HG03103 (cell line): ENCODE data around the gene PYY.
"Not testable (repeated sequence)": the region's sequence is repeated elsewhere in the genome, so short reads cannot be mapped to it uniquely, and the experiment has no call there.

Experiments
- ATAC-seq: cut with Tn5 transposase; IDR thresholded peaks from one replicate; pipeline ENCODE4 v1.9.1; 2021; ENCODE audit warnings: low read depth; ENCODE audit not compliant: unreplicated experiment

PYY gene

DNA sequence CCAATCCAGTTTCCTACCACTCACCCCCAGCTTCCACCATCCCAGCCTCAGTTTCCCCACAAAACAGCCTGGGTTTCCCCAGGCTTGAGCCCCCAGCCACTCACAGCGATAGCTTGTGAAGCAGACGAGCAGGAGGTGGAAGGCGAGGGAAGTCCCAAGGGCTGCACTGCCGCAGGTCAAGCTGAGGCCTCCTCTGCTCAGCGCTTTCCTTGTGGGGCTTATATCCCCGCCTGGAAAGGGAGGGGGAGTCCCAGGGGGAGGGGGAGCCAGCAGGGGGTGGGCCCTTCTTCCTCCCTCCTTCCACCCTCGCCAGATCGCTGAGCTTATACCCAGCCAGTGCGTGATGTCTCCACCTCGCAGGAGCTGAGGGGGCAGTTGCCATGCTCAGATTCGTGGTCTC lies at the start of gene PYY:
TSS of gene PYY (minus strand) at position 195 of the 400 bp plus-strand sequence. CDS start 457 bp downstream, outside the sequence.
- ATAC-seq = no peak

DNA sequence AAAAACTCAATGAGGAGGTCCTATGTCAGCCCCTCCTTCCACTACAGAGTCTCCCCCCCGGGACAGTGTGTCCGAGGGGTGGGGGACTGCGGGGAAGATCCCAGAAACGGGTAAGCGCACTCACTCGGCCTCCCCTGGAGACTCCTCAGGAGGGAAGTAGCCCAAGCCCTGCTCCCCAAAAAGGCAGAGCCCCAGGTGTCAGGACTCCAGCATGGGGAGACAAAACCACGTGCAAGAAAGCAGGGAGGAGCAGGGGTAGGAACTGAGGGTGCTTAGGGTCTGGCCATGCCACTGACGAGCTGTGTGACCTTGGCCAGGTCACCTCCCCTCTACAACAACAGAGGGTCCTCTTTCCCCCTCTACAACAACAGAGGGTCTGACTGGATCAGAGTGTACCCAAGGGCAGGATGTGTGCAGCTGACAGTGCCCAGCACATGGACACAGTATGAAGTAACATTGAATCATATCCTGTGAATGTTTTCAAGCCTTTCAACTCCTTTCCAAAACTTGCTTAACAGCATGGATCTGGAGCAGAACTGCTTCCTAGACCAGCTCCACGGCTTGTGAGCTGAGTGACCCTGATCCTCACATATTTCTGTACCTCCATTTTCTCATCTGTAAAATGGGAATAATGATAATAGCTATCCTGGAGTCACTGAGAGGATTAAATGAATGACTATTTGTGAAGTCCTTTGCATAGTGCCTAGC lies 48.6 kb upstream of the PYY start:
- no peak for ATAC-seq

DNA sequence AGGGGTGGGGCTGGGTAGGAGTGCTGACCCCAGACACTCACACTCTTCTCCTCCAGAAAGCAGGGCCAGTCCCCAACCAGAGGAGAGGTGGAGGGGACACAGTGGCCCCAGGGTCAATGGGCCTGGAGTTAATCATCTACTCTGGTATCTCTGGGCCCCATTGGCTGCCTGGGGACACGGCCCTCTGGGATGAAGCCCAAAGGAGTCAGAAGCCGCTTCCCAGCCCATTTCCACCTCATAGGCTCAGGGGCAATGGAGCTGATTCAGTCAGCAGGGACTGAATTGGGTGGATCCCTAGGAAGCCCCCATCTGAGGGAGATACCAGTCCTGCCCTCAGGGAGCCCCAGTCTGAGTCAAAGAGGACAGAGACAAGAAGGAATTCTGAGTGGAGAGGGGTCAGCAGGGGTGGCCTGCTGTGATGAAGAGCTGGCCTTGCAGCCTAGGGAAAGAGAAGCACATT lies 47.8 kb upstream of the PYY start:
- ATAC-seq = no peak

DNA sequence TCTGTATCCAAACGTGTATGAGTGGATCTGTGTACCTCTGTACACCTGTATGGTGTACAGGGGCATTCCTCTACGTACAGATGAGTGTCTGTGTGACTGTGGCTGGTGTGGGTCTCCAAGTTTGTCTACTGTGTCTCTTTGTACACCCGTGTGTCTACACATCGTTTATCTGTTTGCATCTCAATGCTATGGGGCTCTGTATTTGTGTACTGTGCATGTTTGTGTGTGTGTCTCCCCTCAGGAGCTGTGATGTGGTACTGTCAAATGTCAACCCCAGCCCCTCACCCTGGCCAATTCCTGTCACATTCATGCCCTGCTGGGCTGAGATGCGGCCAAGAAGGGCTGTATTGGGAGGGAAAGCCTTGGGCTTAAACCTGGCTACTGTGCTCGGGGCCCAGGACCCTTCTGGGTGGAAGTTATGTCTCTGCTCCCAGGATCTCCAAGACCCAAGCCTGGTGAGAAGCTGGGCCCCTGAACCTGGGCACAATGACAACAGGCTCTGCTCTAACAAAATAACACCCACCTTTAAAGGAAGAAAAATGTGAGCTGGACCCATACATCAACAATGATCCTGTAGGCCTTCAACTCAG lies 47.2 kb upstream of the PYY start:
- no peak for ATAC-seq

DNA sequence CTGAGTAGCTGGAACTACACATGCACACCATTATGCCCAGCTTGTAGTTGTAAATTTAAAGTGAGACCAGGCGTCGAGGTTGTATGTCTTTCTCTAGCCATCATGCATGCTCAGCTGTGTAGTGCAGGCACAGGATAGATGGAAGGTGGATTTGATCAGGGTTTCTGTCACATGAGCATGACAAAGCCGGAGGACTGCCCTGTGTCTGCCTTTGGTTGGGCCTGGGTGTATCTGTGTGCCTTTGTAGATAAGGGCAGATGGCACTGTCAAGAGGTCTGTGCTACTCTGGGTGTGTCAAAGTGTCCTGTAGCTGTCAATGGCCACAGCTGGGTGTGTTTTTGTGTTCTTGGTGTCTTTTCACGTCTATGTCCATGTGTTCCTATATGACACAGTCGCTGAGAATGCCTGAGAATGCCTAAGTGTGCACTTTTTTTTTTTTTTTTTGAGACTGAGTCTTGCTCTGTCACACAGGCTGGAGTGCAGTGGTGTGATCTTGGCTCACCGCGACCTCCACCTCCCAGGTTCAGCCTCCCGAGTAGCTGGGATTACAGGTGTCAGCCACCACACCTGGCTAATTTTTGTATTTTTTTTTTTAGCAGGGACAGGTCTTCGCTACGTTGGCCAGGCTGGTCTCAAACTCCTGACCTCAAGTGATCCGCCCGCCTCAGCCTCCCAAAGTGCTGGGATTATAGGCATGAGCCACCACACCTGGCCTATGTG lies 46.6 kb upstream of the PYY start:
- no peak for ATAC-seq

DNA sequence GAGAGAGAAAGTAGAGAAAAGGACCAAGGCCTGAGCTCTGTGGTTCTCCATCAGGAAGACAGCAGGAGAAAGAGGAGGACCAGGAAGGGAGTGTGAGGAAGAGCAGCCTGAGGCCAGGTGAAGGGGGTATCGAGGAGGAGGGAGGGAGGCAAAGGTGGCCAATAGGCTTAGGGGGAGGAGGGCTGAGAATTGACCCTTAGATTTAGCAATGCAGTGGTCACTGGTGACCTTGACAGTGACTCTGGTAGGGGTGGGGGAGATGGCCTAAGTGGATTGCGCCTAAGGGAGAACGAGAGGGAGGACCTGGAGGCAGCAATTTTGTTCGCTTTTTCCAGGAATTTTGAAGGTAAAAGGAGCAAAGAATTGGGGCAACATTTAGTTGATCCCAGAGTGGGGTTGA lies 45.3 kb upstream of the PYY start:
- no peak for ATAC-seq

DNA sequence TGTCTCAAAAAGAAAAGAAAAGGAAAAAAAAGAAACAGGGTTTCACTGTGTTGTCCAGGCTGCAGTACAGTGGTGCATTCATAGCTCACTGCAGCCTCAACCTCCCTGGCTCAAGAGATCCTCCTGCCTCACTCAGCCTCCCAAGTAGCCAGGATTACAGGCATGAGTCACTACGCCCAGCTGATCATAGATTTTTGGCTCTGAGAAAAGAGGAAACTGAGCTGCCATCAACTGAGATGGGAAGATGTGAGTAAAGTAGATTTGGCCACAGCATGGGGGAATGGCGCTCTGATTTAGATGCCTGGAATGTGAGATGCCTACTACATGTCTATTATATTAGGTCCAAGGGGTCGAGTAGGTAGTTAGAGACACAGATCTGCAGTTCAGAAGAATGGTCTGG lies 44.8 kb upstream of the PYY start:
- no peak for ATAC-seq

DNA sequence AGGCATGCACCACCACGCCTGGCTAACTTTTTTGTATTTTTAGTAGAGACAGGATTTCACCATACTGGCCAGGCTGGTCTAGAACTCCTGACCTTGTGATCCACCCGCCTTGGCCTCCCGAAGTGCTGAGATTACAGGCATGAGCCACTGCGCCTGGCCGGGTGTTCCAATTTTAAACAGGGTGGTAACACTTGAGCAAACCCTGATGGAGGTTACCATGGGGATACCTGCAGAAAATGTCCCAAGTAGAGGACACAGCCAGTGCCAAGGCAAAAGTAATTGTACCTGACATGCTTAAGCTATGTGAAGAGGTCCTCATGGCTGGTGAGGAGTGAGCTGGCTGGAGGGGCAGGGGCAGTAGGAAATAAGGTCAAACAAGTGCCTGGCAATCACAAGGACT lies 43.4 kb upstream of the PYY start:
- not testable (repeated sequence) for ATAC-seq

DNA sequence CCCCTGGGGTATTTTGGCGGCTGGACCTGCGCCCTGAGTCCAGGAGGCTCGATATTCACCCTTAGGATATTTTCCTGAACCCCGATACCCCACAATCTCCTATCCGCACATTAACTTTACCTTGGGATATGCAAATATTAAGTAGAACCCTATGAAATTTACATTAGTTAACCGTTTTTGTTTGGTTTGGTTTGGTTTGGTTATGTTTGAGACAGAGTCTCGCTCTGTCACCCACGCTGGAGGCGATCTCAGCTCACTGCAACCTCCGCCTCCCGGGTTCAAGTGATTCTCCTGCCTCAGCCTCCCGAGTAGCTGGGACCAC lies 41.4 kb upstream of the PYY start:
- no peak for ATAC-seq

DNA sequence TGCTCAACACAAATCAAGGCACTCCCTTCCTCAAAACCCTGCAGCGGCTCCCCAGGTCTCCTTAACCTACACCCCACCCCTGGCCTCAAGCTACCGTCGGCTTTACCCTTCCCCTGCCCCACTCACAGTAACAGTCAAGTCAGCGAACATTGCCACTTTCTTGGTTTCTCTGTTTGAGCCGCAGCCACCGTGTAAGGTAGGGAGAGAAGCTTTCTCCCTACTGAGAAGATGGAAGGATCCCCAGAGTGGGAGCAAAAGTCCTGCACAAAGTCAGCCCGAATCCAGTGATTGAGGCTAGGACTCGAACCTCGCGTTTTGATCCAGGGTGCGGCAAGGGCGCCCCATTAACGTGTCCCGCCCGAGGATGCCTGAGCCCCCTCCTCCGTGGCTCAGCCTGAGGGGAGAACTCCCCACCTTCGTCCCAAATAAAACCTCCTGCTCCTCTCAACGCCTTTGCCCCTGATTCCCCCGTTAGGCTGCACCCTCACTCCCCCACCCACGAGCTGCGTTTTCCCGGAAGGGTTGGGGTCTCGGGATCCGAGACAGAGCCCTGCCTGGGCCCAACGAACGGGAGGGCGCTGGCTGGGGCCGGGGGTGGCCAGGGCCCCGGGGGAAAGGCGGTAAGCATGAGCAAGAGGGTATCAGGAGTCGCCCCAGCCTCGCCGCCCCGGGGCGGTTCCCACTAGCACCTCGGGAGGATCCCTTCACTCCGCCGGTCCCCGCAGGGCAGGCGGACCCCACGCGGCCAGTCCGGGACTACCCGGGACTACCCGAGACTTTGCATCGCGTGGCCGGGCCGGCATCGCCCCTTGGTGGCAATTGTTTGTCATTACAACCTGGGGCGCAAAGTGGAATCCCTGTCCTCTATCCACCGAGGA lies 40.8 kb upstream of the PYY start:
- ATAC-seq = no peak

DNA sequence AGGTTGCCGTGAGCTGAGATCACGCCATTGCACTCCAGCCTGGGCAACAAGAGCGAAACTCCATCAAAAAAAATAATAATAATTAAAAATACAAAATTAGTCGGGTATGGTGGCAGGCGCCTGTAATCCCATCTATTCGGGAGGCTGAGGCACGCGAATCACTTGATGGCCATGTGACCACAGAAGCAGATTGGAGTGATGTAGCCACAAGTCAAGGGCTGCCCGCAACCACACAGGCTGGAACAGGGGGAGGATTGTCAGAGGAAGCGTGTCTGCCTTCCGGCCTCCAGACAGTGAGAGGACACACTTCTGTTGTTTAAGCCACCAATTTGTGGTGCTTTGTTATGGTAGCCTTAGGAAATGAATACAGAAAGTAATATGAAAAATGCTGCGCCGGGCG lies 38.9 kb upstream of the PYY start:
- ATAC-seq = no peak

DNA sequence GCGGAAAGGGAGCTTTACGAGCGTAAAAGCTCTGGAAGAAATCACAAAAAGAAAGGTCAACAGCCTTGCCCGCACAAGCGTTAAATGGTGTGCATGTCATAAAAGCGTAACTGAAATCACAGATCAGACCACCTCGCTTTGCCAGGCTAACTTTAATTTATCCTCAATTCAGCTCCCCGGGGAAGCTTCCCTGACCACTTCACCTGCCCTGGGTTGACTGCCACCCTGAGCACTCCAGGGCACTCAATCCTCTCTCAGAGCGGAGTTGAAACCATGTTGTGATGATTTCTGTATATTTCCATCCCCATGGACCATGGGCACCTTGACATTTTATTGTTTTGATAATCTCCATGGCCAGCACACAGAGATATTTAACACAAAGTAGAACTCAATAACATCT lies 34.6 kb upstream of the PYY start:
- ATAC-seq = no peak

DNA sequence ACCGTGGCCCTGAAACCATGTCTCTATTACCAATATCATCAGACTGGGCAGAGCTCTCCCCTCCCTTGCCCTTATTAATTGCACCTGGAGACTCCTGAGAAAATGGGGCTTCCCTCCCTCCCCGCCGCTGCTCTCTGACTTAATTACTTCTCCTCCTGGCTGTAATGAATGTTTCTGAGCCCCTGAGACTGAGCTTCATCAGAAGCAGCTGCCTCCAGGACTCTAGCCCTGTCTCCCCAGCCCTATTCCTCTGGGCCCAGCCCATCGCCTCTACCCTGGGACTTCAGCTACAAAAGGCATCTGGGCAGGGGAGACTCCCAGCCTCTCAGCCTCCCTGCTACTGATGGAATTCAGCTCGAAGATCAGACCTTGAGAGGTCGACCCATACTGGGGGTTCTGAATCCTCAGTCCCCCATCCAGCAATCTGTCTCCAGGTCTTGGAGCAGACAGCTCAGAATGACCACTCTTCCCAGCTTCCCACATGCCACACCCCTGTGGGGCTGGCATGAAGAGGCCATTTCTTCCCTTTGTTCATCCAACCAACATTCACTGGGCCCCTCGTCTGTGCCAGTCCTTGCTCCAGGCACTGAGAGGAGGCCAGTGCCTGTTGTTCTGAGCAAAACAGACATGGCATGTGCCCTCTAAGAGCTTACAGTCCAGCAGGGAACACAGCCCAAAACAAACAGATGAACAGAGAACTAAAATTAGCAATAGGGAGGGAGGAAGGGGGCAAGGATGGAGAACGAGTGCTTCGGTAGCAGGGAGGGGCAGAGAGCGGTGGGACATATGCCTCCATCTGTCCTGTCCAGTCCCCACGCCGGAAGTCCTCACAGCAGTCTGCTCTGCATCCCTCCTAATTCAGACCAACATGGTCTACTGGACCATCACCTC lies 33.6 kb upstream of the PYY start:
- ATAC-seq = no peak

DNA sequence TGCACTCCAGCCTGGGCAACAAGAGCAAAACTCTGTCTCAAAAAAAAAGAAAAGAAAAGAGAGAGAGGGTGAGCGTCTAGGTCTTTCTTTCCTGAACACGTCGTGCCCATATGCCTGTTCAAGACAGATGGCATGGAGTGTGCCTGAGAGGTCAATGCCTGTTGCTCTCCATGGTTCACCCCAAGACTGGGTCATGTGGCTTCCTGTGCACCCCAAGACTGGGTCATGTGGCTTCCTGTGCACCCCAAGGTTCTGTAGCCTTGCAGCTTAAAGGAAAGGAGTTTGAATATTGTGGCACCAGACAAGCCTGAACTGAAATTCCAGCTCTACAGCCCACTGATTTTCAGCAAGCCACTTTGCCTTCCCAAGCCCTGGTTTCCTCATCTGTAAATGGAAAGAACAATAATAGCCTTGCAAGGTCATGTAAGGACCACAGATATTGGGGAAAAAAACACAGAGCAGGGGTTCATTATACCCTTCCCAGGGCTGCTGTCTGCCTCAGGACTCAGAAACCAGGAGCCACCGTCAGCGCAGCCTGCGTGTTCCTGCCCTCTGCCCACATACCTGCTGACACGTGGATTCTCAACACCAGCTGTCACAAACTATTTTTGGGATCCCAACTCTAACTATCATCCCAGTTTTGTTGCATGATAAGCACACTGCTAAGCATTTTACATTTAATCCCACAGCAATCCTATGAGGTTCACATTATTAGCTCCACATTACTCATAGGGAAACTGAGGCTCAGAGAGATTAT lies 32.7 kb upstream of the PYY start:
- no peak for ATAC-seq

DNA sequence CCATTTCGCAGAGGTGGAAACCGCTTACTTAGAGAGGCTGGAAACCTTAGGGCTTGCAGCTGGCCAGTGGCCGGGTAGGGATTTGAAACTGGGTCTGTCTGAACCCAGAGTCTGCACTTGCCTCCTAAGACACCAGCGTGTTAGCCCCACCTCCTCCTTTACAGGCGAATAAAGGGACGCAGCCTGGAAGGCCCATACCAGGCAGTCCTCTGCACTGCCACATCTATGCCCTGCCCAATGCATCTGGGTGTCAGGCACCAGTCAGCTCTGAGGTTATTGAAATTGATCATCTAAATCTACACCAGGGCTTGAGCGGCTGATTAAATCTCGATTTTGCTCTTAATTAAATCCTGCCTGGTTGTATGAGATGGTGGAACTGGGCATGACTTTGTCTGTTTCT lies 30.8 kb upstream of the PYY start:
- ATAC-seq = no peak

DNA sequence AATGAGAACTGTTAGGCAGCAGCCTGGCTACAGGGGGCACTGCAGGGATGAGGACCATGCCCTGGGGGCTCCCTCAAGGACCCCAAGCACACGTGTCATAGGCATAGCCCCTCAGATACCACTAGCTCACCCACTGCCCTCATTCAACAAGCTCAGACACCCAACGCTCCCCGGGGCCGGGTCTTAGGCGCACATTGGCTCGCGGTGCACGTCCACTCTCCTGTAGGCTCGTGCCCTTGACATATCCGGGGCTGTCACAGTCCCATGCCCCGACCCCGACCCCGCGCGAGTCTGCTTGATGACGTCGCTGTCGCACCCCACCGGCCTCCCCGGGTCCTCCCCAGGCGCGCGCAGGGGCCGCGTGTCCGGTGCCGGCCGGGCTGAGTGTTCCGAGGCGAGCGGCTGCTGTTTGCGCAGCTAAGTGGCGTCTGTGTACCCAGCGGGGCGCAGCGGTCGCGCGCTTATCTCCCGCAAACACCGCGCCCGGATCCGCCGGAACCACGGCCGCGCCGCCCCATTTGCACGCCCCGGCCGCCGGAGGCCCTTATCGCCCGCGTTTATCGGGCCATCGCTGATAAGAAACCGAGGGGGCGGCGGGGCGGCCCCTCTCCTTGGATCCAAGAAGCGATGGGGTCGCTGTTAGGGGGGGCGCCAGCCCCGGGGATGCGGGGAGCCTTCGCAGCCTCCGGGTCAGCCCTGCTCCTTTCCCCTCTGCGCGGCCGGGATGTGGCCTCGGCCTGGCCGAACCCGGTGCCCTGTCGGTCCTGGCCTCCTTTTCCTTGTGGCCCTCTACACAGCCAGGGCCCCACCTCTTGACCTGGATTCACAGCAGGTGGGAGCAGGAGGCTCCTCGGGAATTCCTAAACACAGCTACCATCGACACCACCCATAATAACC lies 30.0 kb upstream of the PYY start:
- ATAC-seq = no peak

DNA sequence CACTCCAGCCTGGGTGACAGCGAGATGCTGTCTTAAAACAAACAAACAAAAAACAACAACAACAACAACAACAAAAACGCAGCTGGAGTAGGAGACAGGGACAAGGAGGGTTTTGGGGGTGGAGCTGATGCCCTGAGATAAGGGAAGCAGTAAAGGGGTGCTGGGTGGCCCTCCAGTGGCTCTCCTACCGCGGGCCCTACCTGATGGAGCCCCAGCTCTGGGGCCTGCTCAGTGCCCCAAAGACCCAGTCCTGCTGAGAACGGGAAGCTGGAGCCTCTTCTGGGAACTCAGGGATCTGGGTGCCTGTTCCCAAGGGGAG lies 29.4 kb upstream of the PYY start:
- ATAC-seq = no peak

DNA sequence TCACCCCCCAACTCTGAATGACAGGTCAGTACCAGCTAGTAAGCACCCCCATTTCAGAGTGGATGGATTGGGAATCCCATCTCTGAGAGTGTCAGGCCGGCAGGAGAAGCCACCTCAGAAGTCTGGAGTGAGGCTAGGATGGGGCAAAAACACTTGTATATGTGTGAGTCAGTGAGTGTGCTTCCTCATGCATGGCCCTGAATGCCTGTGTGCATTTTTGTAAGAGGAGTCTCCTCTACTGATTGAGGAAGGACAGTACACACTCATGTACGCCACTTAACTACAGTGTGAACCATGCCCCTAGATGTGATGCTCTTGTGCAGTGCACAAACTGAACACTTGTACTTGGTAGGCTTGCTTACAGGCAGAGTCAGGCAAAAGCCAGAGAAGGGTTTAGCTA lies 28.4 kb upstream of the PYY start:
- no peak for ATAC-seq

DNA sequence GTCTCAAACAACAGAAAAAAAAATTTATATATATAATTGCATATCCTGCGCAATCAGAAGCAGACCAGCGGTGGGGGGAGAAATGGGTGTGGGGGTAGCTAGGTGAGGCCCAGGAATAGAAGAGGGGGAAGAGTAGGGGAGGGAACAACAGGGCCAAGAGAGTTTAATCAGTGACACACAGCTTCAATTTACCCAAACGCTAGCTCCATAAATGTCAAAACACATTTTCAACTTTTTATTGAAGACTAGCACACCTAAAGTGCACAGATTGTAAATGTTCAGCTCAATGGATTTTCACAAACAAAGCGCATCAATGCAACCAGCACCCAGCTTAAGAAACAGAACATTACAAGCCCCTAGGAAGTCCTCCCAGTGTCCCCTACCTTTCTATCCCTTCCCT lies 25.9 kb upstream of the PYY start:
- no peak for ATAC-seq
